ENCODE data around the gene SERPINA5.

SERPINA5 gene, protein sequence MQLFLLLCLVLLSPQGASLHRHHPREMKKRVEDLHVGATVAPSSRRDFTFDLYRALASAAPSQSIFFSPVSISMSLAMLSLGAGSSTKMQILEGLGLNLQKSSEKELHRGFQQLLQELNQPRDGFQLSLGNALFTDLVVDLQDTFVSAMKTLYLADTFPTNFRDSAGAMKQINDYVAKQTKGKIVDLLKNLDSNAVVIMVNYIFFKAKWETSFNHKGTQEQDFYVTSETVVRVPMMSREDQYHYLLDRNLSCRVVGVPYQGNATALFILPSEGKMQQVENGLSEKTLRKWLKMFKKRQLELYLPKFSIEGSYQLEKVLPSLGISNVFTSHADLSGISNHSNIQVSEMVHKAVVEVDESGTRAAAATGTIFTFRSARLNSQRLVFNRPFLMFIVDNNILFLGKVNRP

DNA sequence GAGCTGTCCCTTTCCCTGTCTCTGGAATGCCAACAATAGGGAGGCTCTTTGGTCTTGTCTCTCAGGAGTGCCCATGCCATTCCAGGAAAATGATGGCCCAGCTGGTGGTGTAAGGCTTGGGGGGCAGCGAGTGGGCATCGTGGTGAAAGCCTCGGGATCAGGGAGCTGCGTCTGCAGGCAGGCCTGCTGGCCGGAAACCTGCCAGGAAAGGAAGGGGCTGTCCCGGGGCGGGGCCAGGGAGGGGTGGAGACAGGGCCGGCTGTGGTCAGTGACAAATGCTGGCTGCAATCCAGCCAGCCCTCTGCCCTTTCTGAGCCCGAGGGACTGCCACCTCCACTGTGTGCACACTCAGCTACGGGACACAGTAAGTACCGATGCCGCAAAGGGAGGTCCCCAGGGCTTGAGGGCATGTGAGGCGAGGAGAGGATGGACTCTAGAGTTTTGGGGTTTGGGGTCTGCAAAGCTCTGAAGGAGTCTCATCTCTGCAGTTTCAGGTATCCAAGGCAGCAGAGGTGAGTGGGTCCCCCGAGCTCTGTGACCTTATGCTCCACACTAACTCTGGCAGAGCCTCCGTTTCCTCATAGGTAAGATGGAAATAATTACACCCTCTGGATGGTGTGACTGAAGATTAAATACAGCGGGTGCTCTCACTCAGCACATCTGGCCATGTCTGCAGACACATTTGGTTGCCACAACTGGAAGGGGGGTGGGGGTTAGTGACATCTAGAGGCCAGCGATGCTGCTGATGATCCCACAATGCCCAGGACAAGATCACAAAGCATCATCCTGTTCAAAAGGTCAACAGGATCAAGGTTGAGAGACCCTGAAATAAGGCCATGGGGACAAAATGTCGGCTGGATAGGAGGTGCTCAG lies at the start of gene SERPINA5:
SERPINA5 (plus strand) TSS at position 300 of the 873 bp plus-strand sequence. CDS start 5,937 bp downstream, outside the sequence.
- DNase-seq = no peak

DNA sequence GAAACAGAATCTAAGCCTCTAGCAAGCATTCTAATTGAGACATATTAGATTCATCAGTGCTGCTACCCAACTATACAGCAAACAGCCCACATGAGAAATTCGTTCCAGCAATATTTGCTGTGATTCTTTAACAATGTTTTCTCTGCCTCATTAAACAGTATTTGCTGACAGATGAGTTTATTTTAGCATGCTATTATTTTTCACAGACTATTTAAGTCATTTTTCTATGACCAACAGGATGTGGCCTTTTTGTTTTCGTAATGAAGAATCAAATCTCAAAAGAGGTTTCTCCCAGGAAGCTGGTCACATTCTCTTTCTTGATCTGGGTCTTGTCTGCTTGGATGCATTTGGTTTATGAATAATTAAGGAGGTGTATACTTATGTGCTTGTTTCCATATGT lies 48.8 kb upstream of the SERPINA5 start:
- no peak for DNase-seq

DNA sequence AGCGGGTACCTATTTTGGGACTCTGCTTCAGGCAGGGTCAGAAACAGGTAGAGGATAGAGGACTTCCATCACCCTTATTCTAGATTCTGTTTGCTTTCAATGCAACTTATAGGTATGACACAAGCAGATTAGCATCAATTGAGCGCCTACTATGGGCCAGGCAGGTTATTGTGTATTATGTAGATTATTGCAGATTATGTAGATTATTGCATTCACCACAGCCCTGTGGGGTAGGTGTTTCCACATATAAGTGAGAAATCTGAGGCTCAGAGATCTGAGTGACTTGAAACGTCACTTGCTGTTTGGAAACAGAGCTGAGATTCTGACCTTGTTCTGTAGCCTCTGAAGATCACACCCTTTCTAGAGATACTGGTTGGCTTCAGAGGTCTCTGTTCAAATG lies 45.7 kb upstream of the SERPINA5 start:
- DNase-seq = no peak

DNA sequence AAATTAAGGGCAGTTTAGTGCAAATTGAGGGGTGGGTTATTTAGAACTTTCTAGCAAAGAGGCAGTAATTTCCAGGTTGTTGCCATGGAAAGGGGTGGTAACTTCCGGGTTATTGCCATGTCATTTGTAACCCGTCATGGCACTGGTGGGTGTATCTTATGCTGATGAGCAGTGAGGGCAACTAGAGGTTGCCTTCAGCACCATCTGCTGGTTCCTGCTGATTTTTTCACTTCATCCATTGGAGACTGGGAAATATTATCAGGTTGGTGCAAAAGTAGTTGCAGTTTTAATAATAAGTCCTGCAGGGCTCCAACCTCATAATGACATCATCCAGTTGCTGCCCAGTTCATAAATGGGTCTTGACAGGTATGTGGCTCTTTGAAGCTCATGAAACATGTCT lies 44.4 kb upstream of the SERPINA5 start:
- DNase-seq = no peak

DNA sequence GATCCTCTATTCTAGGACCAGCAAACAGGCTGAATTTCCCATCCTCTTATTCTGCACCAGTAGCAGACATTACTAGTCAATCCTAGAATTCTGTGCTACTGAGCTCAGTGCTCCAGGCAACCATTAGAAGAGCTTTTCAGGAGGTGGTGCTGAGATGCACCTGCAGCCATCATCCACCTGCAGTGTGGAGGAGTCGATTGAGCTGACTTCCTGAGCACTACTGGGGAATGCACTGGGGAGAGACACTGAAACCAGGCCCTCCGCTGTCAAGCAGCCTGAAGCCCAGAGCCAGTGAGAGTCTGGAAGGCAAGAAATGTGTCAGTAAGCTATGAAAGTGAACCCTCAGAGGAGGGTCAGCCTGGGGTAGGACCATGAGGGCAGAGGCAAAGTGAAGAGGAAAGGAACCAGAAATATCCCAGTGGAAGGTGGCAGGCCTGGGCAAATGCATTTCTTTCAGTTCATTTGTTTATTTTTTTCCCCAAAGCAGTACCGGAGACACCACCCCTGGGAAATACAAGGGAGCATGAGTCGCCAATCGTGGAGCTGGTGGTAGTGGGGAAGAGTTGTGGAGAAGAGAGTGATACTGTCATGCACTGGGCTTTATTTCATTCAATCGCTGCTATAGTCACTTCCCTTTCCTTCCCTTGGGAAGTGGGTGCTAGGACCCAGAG lies 43.0 kb upstream of the SERPINA5 start:
- DNase-seq = no peak

DNA sequence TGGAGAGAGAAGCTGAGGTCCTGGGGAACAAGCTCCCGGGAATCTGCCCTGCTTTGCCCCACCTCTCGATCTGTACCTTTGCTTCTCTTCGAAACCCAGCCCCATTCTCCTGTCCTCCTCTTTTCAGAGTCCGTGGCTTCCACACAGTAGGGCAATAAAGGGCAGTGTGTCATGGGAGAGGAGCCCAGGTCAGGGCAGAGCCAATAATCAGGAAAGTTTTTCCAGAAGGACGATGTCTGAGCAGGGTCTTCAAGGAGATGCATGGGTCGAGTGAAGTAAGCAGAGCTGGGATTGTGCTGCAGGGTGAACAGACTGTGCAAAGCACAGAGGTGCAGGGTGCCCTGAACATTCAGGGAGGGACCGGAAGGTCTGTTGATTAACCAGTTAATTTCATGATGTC lies 42.0 kb upstream of the SERPINA5 start:
- DNase-seq = no peak

DNA sequence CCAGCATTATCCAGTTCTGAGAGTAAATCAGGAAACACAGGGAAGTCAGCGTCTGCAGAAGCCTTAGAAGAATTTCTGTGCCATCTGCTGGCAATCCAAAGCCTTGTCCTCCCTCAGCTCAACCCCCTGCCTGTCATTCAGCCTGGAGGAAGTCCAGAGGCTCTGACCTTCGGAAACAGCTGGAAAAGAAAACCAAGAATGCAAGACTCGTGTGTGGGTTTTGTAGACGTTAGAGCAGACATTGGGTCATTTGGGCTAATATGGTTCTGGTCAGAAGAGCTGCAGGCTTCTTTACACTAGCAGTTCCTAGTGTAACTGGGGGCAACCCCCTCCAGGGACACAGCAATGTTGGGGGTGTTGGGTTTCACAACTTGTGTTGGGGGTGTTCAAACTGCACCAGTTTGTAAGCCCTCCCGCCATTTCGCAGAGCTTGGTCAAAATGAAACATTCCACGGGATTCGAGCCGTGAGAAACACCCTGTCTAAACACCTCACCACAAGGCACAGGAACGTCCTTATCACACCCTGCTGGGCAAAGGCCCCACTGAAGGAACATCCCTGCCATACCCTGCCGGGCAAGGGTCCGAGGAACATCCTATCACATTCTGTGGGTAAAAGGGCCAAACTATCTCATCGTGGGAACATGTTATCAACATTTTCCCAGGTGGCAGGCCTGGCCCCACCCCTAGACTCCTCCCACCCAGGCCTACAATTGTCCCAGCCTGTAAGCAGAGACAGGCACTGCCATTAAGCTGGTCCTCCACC lies 41.0 kb upstream of the SERPINA5 start:
- DNase-seq = no peak

DNA sequence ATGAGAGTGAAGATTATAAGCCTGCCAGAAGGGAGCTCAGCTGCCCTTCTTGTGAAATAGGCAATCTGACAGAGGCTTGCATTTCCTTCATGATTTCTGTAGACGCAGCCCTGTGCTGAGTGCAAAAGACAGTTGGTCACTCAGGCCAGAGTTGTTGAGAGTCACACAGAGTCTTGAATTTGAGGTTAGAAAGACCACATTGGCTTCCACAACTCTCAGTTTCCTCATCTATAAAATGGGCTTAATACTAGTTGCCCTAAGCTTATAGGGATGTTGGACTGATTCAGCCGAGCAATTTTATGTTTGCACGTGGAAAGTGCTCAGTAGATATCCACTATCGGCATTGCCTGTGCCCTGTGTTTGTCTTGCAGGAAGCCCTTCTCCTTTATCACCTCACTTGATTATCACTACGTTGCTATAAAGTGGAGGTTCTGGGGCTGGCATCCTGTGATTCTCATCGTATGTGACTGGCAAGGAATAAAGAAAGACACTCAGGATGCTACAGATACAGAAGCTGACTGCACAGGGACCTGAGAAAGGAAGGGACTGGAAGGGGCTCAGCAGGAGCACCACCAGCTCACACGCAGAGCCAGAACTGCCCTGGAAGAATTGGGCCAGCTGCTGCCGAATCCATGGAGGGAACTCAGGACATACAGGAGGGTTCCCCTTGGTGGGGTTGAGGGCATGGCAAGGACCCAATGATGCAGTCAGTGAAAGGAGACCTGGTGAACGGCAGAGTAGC lies 39.8 kb upstream of the SERPINA5 start:
- DNase-seq = no peak

DNA sequence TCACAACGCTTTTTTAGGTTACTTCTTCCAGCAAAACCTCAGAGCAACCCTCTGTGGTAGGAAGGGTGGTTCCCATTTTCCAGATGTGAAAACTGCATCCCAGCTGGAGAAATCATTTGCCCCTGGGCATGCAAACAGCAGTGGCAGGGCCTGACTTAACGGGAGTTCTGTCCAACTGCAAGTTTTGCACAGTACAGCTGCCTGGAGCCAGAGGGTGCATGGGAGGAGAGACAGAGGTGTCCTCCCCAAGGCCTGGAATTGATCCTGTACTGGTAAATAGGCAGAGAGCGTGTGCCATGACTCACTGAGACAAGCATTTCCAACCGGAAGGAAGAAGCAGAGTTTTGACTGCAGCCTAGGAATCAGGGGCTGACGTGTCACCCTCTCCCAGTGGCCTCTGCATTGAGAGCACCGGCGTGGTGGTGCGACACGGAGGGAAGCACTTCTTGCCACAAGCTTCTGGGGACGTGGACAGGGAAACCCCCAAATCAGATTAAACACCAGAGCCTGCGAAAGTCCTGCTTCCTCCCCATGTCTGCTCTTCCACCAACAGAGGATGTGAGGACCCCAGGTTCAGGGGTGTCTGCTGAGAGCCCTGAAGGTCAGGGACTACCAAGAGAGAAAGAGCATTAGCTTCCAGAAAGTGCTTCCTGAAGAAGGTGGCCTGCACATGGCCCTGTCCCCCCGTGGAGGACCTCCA lies 39.0 kb upstream of the SERPINA5 start:
- no peak for DNase-seq

DNA sequence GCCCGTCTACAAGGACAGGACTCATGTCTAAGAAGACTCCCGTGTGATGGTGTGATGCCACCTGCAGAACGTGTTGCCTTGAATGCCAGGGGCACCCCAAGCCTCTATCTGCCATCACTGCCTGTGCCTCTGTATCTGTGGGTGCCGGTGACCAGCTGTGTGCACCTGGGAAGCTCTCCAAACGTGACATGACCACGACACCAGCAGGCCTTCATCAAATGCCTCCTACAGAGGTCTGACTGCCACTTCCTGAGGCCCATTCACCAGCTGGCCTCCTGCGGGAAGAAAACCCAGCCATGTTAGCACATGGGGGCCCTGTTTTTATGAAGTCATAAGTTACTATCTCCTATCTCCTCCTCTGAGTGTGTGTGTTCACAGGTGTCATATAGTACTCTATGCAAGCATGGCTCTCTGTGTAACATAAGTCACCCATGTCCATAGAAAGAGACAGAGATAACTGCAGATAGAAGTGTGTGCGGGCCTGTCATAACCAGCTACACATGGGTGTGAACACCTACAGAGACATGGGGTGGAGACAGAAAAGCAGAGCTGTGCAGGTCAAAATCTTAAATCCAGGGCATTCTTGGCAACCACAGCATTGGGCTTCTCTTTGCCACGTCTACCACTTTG lies 38.3 kb upstream of the SERPINA5 start:
- DNase-seq = no peak

DNA sequence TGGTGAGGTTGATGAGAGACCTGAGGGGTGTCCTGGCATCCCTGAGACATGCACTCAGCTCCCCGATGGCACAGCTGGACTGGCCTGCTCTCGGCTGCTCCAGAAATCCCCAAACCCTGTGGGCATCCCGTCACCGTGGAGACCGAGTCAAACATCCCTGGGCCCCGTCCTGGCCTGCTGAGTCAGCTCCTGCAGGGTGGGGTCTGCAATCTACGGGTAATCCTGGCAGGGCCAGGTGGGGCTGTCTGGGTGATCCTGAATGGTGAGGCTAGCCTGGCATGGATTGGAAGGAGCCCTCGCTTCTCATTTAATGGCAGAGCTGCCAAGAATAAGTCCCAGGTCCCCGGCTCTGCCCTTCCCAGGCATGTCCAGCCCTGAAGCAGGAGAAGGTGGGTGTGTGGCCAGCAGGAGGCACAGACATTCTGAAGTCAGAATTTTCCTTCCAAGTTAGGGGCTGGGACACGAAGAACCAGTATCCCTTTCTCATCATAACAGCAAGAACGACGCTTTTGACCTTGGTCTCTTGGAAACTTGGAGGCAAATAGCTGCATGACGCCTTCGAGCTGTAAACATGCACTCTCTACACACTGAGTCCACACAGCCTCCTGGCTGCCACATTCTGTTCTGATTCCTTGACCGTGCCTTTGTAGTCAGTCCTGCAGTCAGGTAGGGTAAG lies 37.6 kb upstream of the SERPINA5 start:
- no peak for DNase-seq

DNA sequence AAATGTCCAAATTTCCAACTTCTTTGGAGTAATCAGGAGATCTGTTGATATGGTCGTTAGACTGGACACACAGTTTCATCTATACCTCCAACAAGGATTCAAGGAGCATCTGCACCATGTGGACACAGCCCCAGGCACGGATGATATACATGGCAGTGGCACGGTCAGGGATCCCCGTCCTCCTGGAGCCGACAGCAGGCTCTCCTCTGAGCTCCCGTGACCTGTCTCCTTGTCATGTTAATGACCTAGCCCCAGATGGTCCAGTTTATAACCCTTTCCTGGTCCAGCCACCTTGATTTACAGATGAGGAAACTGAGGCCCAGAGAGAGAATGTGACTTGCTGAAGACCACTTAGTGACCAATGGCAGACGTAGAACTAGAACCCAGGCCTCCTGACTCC lies 36.5 kb upstream of the SERPINA5 start:
- no peak for DNase-seq

DNA sequence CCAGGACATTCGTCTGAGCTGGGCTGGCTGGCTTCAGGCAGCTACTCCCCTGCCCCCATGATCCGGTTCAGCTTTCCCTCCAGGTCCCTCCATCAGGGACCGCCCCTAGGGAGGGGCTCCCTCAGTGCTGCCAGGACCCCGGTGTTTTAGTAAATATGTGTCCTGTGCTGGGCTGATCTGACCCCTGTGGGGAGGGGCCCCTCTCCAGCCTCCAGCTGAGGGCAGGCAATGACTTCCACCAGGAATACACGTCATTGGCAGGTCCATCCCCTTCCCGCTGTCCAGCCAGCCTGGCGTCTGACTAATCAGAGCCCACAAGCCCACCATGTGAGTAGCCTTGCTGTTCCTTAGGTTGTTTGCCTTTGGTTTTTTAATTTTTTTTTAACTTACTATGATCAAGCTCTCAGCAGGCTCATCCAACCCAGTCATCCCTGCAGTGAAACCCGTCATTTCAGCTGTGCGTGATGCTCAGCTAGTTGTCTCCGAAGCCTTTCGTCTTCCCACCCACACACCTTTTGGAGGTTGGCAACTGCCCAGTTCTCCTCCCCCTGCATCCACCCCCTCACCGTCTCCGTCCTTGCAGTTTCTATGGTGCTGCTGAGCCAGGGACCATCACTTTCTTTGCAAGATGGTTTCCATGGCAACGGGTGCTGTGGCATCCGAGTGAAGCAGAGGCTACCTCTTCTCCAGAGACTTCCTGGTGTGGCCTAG lies 35.9 kb upstream of the SERPINA5 start:
- DNase-seq = no peak

DNA sequence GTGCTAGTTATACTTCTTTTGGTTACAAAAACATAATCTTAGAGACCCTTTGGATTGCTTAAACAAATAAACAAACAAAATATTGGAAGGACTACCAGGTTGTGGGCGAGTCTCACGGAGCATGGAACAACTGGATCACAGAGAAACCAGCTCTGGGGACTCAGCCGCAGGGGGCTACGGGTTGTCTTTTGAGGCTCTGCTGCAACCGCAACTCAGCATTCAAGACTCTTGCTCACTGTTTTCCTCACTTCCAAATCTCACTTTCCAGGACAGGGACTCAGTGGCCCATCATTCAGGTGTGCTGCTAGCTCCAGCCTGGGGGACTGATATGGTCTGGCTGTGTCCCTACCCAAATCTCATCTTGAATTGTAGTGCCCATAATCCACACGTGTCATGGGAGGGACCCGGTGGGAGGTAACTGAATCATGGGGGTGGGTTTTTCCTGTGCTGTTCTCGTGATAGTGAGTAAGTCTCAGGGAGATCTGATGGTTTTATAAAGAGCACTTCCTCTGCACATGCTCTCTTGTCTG lies 34.0 kb upstream of the SERPINA5 start:
- DNase-seq = no peak

DNA sequence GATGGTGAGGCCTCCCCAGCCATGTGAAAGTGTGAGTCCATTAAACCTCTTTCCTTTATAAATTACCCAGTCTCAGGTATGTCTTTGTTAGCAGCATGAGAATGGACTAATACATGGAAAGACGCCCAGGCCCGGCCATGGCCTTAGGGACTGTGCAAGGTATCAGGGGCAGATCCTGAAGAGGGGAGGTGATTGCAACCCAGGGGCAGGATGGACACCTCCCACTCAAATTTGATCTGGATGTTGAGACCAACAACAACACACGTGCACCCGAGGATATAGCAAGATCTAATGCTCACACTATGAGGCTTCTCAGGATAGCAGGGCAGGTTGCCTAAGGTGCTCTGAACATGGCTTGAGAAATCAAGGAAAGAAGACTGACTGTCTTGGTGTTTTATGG lies 33.5 kb upstream of the SERPINA5 start:
- no peak for DNase-seq

DNA sequence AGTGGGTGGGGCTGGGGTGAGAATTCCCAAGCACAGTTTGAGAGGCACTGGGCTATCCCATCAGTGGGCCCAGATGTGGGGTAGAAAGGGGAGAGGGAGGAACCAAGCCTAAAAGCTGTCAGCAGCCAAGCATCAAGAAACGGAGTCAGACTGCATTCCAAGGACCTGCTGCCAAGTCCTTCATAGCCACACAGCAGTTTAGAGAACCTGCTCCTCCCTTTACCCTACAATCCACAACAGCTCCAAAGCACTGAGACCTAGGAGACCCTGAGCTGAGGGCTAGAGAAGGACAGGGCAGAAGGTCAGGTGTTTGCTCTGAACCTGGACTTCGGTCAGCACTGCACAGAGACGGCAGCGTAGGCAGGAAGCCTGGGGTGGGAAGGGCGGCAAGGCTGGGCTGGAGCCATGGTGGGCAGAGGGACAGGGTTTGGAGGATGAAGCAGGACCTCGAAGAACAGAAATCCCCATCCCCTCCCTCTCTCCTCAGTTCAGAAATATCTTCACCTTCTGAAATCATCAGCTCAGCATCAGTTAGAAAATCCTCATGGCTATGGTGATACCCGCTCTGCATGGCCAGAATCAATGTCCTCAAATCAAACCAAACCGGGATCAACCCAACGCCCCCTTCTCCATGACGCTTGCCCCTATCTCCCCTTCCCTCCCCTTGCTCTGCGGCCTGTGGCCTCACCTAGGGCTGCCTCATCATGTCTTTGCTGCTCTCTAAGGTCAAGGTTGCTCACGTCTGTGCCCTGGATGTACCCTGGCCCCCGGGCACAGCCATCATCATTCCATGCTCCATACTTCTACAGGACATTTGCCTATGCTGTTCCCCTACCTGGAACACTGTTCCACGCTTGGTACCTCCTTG lies 32.9 kb upstream of the SERPINA5 start:
- DNase-seq = no peak

DNA sequence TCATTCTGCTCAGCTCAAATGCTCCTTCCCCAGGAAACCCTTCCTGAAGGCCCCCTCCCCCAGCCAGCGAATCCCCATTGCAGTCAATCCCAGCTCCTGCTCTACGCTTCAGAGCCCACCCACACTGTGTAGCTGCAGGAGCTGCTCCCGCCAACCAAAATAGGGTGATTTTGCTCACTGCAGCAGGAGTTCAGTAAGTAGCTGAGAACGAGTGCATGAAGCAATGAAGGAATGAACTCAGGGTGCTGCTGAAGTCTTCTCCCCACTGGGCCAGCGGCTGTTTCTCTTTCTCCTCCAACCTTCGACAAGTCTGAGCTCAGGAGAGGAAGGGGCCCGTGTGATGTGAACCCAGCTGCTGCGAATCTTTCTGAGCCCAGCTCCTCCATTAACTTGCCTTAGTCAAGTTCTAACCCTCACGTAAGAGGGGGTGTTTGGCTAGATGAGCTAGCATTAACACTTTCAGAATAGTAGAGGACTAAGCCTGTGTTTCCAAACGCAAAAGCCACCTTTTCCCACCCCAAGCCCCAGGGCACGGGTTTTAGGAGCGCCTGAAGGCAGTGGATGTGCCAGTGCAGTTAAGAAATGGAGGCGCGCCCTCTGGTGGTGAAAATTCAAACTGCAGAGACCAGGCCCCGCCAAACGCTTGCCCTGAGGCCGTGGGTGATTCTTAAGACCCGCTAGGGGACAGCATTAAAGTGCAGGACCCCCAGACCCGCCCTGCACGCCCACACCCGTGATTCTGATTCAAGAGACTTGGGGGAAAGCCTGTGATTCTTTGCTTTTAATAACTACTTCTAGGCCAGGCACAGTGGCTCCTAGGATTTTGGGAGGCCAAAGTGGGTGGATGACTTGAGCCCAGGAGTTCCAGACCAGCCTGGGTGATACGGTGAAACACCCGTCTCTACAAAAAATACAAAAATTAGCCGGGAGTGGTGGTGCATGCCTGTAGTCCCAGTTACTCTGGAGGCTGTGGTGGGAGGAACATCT lies 31.9 kb upstream of the SERPINA5 start:
- DNase-seq = peak; percentile 22 to 32
